ENCODE measurements around the gene RBMY1B.
"Not testable (repeated sequence)": the region's sequence is repeated elsewhere in the genome, so short reads cannot be mapped to it uniquely, and the experiment has no call there.

The RBMY1B gene

GRCh38 chrY:21511038-21511437, at the start of gene RBMY1B:
Gene RBMY1B (plus strand): TSS chrY:21511338. CDS start chrY:21513351, 2,013 bp downstream.
- DNase-seq, result not testable (repeated sequence)

- DNase-seq, result not testable (repeated sequence)
These were observed 48.2 kb upstream of the RBMY1B start for GRCh38 chrY:21462915-21463314.

- DNase-seq, result no peak
These were observed 28.2 kb upstream of the RBMY1B start for GRCh38 chrY:21482967-21483366.

DNA sequence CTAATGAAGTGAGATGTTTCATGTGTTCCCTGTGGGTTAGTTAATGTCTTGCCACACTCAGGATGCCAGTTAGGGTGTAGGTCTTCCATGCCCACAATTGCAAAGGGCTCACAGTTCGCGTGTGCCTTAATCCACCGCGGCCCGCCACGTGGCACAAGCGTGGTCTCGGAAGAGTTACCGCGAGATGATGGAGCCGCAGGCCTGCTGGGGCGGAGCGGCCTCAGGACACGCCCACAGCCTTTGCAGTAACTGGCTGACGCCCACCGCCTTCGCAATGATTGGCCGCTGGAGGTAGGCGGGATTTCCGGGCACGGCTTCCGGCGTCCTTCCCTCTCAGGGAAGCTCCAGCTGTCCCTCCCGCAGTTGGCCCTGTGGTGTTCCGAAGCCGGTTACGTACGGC, 23.4 kb downstream of the RBMY1B start, which contains the start of gene RBMY1A1:
TSS of gene RBMY1A1 (plus strand) at position 301 of the 400 bp plus-strand sequence. CDS start 2,013 bp downstream, outside the sequence.
- not testable (repeated sequence) for DNase-seq

DNA sequence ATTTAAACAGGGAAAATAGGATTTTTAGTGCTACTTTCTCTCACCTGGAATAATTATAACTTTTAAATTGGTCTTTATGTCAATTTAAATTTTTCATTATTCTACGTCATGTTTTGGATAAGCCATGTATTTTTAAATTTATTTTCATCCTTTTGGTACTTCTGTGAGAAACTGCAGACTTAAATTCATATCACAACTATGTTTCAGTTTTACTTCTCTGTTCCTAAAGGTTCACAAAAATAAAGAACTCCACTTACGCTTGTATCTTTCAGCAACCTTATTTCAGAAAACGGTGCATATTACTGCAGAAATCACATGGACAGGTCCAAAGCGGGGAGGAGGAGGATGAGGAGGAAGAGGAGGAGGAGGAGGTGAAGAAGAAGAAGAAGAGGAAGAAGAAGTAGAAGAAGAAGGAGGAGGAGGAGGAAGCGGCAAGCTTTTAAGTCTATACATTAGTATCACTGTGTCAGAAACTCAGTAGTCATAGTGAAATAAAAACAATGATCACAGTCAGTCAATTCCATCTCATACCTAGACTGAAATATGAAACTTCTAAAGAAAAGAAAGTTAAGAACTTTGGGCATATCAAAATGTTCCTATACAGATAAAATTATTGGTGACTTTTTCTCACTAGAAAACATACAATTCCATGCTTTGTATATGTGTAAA, 48.3 kb downstream of the RBMY1B start:
- DNase-seq, result not testable (repeated sequence)
